Activated CD4-positive, alpha-beta T cell treated with anti-CD3 and anti-CD28 coated beads, Interleukin-2, amount 50 U/mL, for 24 hours (primary cell): ENCODE data around the gene C19orf44.
"Not testable (repeated sequence)": the region's sequence is repeated elsewhere in the genome, so short reads cannot be mapped to it uniquely, and the experiment has no call there.

Experiments used
- DNase-seq, 2 donors: peaks; one replicate each; pipeline ENCODE4 v3.0.0-alpha.2; 2020; ENCODE audit warnings: low read depth in 1 of 2, low spot score in 1 of 2

The C19orf44 gene

GRCh38 chr19:16495982-16496612, at the start of gene C19orf44, which contains the start of gene CALR3:
Gene C19orf44 (plus strand): TSS chr19:16496394. CDS start chr19:16500793, 4,399 bp downstream.
Gene CALR3 (minus strand): TSS chr19:16496167. CDS start chr19:16496129, 38 bp downstream.
- peak; percentile 93 to 96 for DNase-seq

GRCh38 chr19:16446724-16447368, 49.3 kb upstream of the C19orf44 start:
- no peak for DNase-seq

GRCh38 chr19:16448872-16449271, 47.3 kb upstream of the C19orf44 start:
- DNase-seq: not testable (repeated sequence)

GRCh38 chr19:16449330-16449961, 46.7 kb upstream of the C19orf44 start:
- no peak for DNase-seq

GRCh38 chr19:16452325-16452724, 43.9 kb upstream of the C19orf44 start:
- DNase-seq: no peak

GRCh38 chr19:16454351-16454918, 41.8 kb upstream of the C19orf44 start:
- DNase-seq: no peak

- DNase-seq: no peak
These were observed 40.7 kb upstream of the C19orf44 start for GRCh38 chr19:16455489-16455888.

GRCh38 chr19:16456652-16457194, 39.5 kb upstream of the C19orf44 start:
- no peak for DNase-seq

GRCh38 chr19:16457195-16457953, 38.8 kb upstream of the C19orf44 start:
- no peak for DNase-seq

- DNase-seq: no peak
These were observed 38.3 kb upstream of the C19orf44 start for GRCh38 chr19:16457954-16458331.

- no peak for DNase-seq
These were observed 37.5 kb upstream of the C19orf44 start for GRCh38 chr19:16458391-16459341.

GRCh38 chr19:16459680-16460079, 36.5 kb upstream of the C19orf44 start:
- no peak for DNase-seq

- DNase-seq: no peak
These were observed 35.7 kb upstream of the C19orf44 start for GRCh38 chr19:16460454-16460853.

- no peak for DNase-seq
These were observed 34.6 kb upstream of the C19orf44 start for GRCh38 chr19:16461630-16462051.

GRCh38 chr19:16462757-16463250, 33.4 kb upstream of the C19orf44 start:
- no peak for DNase-seq

GRCh38 chr19:16463341-16463990, 32.7 kb upstream of the C19orf44 start:
- DNase-seq: no peak

- no peak for DNase-seq
These were observed 32.1 kb upstream of the C19orf44 start for GRCh38 chr19:16463991-16464575.

GRCh38 chr19:16465239-16465638, 31.0 kb upstream of the C19orf44 start:
- DNase-seq: no peak
